GM12878 (cell line): ENCODE measurements around the gene NUDT14. TPM values are rescaled to one million over a fixed set of nuclear protein-coding genes. Genes with fewer than 3 reads are reported as not detected.

Experiments used
- BHLHE40 ChIP-seq, 2 experiments: fragments of 450-650 bp in 1 of 2; IDR thresholded peaks; 2 replicates each; pipeline ENCODE4 v1.6.1; 2011 to 2017; ENCODE audit warnings: low read depth in 2 of 2, borderline replicate concordance in 1 of 2, improper control_type of control experiment in 1 of 2, low read length in 1 of 2, mild to moderate bottlenecking in 1 of 2
- EP300 ChIP-seq, 2 experiments: fragments of 150-350 bp in 1 of 2; IDR thresholded peaks; 2 replicates each; pipeline ENCODE4 v1.6.1; 2011 to 2012; ENCODE audit warnings: low read depth in 2 of 2, low read length in 2 of 2, borderline replicate concordance in 1 of 2, improper control_type of control experiment in 1 of 2, inconsistent platforms in 1 of 2; ENCODE audit not compliant: control insufficient read depth in 1 of 2
- FOXK2 ChIP-seq: fragments of 450-650 bp; IDR thresholded peaks from 2 replicates; pipeline ENCODE4 v1.6.1; 2017; ENCODE audit warnings: mild to moderate bottlenecking, moderate library complexity
- IKZF2 ChIP-seq, 2 experiments: fragments of 450-650 bp; IDR thresholded peaks; 2 replicates each; pipeline ENCODE4 v1.6.1; 2017; ENCODE audit warnings: mild to moderate bottlenecking in 2 of 2, moderate library complexity in 2 of 2
- IRF5 ChIP-seq: fragments of 450-650 bp; IDR thresholded peaks from 2 replicates; pipeline ENCODE4 v1.6.1; 2017; ENCODE audit warnings: borderline replicate concordance
- KLF5 ChIP-seq: fragments of 450-650 bp; IDR thresholded peaks from 2 replicates; pipeline ENCODE4 v1.6.1; 2014; ENCODE audit warnings: mild to moderate bottlenecking; ENCODE audit not compliant: partially characterized antibody
- MEF2A ChIP-seq: IDR thresholded peaks from 2 replicates; pipeline ENCODE4 v1.6.1; 2011; ENCODE audit warnings: low read depth, mild to moderate bottlenecking, low read length, moderate library complexity; ENCODE audit not compliant: insufficient read depth
- MXI1 ChIP-seq: fragments of 150-350 bp; IDR thresholded peaks from 2 replicates; pipeline ENCODE4 v1.6.1; 2011; ENCODE audit warnings: low read depth, mild to moderate bottlenecking, inconsistent platforms, low read length, improper control_type of control experiment
- NFYB ChIP-seq: IDR thresholded peaks from 2 replicates; pipeline ENCODE4 v1.6.1; 2011; ENCODE audit warnings: low read depth, mild to moderate bottlenecking, low read length, improper control_type of control experiment, moderate library complexity; ENCODE audit not compliant: insufficient read depth
- NRF1 ChIP-seq: conservative IDR thresholded peaks from 2 replicates; pipeline ENCODE4 v1.6.1; 2011; ENCODE audit warnings: mild to moderate bottlenecking, low read depth, low read length, improper control_type of control experiment
- POLR2A ChIP-seq: IDR thresholded peaks from 2 replicates; pipeline ENCODE4 v1.6.1; 2011; ENCODE audit warnings: low read depth, mild to moderate bottlenecking, low read length
- POLR2AphosphoS5 ChIP-seq: IDR thresholded peaks from 2 replicates; pipeline ENCODE4 v1.6.1; 2011; ENCODE audit warnings: mild to moderate bottlenecking, low read length, inconsistent platforms
- RFX5 ChIP-seq: IDR thresholded peaks from 2 replicates; pipeline ENCODE4 v1.6.1; 2011; ENCODE audit warnings: low read depth, low read length, improper control_type of control experiment
- SMARCA5 ChIP-seq: fragments of 450-650 bp; IDR thresholded peaks from 2 replicates; pipeline ENCODE4 v1.6.1; 2017; ENCODE audit warnings: mild to moderate bottlenecking
- STAT3 ChIP-seq: IDR thresholded peaks from 2 replicates; pipeline ENCODE4 v1.6.1; 2011; ENCODE audit warnings: low read depth, low read length, improper control_type of control experiment
- SUZ12 ChIP-seq: fragments of 200-600 bp; sonication (generic); IDR thresholded peaks from one replicate; pipeline ENCODE4 v1.6.1; 2018; ENCODE audit warnings: antibody characterized with exemption, mild to moderate bottlenecking; ENCODE audit not compliant: unreplicated experiment
- USF2 ChIP-seq: IDR thresholded peaks from 2 replicates; pipeline ENCODE4 v1.6.1; 2011; ENCODE audit warnings: low read depth, low read length, improper control_type of control experiment, borderline replicate concordance
- YY1 ChIP-seq: IDR thresholded peaks from 2 replicates; pipeline ENCODE4 v1.6.1; 2011; ENCODE audit warnings: low read depth, mild to moderate bottlenecking, low read length
- ZBTB40 ChIP-seq: fragments of 450-650 bp; IDR thresholded peaks from 2 replicates; pipeline ENCODE4 v1.6.1; 2016; ENCODE audit warnings: mild to moderate bottlenecking, moderate library complexity, borderline replicate concordance
- polyA plus RNA-seq, 11 experiments: library from polyadenylated mRNA; depleted of rRNA in 4 of 11; unstranded in 6 of 11; stranded (reverse) in 5 of 11; fragments of >200 nt; fragmentation: Nextera tagmentation in 4 of 11; fragmentation: Illumina TruSeq in 1 of 11; extraction: Ambion mirVana in 4 of 11; extraction: Trizol in 1 of 11; gene quantifications; 1 replicate in 1 of 11; 2 replicates in 10 of 11; pipeline versions ENCODE4 v1.2.1 to v1.2.3, GENCODE V29; 2011 to 2016; ENCODE audit warnings: inconsistent platforms in 2 of 11, missing spikeins in 2 of 11, low read depth in 1 of 11
- total RNA-seq, 4 experiments: library from RNA; depleted of rRNA in 3 of 4; stranded (reverse); fragments of >200 nt in 3 of 4; fragmentation: Illumina TruSeq in 1 of 4; extraction: Trizol in 1 of 4; gene quantifications; 2 replicates each; pipeline versions ENCODE4 v1.2.1 to v1.2.3, GENCODE V29; 2013 to 2021
- TF ChIP-seq, protein P1 (sequence below): IDR thresholded peaks from 2 replicates; pipeline ENCODE4 v1.6.1; 2011; ENCODE audit warnings: borderline replicate concordance, low read depth, mild to moderate bottlenecking, moderate library complexity, mixed read lengths, low read length; ENCODE audit not compliant: insufficient read depth; ENCODE audit errors: extremely low read length
- TF ChIP-seq, protein P2 (sequence below): IDR thresholded peaks from 2 replicates; pipeline ENCODE4 v1.6.1; 2011; ENCODE audit warnings: low read depth, mild to moderate bottlenecking, low read length, moderate library complexity, borderline replicate concordance; ENCODE audit errors: extremely low read depth

NUDT14 gene
- total and polyA plus RNA-seq, 10 of the 15 experiments (the other 5 are each of a cell fraction or from before 2014, with no cell fraction given) = 0.62 to 6.8 (median 4.3) TPM; not detected in 1

DNA sequence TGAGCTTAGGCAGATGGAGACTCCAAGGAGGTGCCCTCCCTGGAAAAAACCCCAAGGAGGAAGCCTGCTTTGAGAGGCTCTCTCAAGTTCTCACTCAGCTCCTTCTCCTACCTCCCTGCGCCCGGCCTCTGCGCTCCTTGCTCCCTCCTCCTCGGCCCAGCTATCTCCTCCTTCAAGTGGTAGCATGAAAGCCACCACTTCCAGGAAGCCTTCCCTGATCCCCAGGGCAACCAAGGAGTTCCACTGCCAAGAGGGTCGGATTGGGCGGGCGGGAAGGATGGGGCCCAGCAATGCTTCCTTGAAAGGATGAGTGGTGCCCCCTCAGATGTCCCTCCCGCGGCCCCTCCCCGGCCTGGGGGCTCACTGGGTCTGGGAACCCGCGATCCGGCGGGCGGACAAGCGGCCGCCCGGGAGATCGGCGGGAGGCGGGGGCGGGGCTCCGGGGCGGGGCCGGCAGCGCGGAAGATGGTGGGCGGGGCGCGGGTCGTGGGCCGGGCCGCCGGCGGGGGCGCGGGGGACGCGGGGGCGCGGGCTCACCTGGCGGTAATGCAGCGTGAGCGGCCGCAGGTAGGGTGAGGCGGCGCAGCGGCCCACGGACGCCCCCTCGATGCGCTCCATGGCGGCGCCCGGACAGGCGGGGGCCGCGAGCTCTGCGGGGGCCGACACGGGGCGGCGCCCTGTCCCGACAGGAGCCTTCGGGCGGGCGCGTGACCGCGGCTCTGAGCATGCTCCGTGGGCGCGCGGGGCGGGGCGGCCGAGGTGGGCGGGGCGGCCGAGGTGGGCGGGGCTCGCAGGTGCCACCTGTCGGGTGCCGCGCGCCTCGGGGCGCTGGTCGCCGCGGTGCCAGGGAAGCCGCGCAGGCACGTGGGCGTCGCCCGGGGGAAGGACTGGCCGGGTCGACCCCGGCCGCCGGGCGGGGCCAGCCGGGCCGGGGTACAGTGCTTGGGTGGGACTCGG is at the start of gene NUDT14 (continued):
- TF ChIP-seq, protein P1, sequence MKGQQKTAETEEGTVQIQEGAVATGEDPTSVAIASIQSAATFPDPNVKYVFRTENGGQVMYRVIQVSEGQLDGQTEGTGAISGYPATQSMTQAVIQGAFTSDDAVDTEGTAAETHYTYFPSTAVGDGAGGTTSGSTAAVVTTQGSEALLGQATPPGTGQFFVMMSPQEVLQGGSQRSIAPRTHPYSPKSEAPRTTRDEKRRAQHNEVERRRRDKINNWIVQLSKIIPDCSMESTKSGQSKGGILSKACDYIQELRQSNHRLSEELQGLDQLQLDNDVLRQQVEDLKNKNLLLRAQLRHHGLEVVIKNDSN = peak; percentile 69
- no peak for TF ChIP-seq SUZ12
- TF ChIP-seq STAT3 = no peak
- peak; percentile 46; the same call in 1 of the 2 replicates for TF ChIP-seq POLR2A
- TF ChIP-seq NRF1 = peak; percentile 33; the same call in 1 of the 2 replicates
- TF ChIP-seq, protein P2, sequence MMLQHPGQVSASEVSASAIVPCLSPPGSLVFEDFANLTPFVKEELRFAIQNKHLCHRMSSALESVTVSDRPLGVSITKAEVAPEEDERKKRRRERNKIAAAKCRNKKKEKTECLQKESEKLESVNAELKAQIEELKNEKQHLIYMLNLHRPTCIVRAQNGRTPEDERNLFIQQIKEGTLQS = peak; percentile 43; the same call in 1 of the 2 replicates
- no peak for TF ChIP-seq IRF5
- no peak for TF ChIP-seq MXI1
- TF ChIP-seq ZBTB40 = no peak
- TF ChIP-seq KLF5 = no peak
- no peak for TF ChIP-seq IKZF2 (IDR thresholded peaks at IDR 0.05)
- TF ChIP-seq FOXK2 = no peak
- peak in 1 of 2 experiments; percentile 75; a peak in 1 of 4 replicates for TF ChIP-seq BHLHE40 (IDR thresholded peaks at IDR 0.05; ENCODE audit: borderline replicate concordance in 1 of 2, low read depth in 2 of 2, low read length in 1 of 2)
- peak; percentile 39; the same call in 1 of the 2 replicates for TF ChIP-seq YY1
- peak; percentile 44; the same call in 1 of the 2 replicates for TF ChIP-seq SMARCA5
- no peak for TF ChIP-seq MEF2A
- no peak for TF ChIP-seq RFX5
- TF ChIP-seq USF2 = peak; percentile 6; the same call in 1 of the 2 replicates
- TF ChIP-seq NFYB = no peak
- TF ChIP-seq EP300 (IDR thresholded peaks at IDR 0.05; ENCODE audit: borderline replicate concordance in 1 of 2, control insufficient read depth in 1 of 2, low read depth in 2 of 2, low read length in 2 of 2) = no peak
- TF ChIP-seq POLR2AphosphoS5 = no peak
